Measurements from ENCODE around the gene CDC42EP2. TPM values are rescaled to one million over a fixed set of nuclear protein-coding genes. Genes with fewer than 3 reads are reported as not detected.

Gene CDC42EP2
- total and polyA plus RNA-seq, 2 of the 13 experiments (the other 11 are each of a cell fraction or from before 2014, with no cell fraction given): 2.3 to 7.1 TPM

- TF ChIP-seq TERF1 (CRISPR knock-in tag; IDR thresholded peaks at IDR 0.05) (no peak), SIX4 (CRISPR knock-in tag; IDR thresholded peaks at IDR 0.05) (0 out of 2 replicates have a peak, but pooled peaks have one; percentile 9), IRF2 (CRISPR knock-in tag; IDR thresholded peaks at IDR 0.05) (peak; percentile 51), ZNF567 (CRISPR knock-in tag; IDR thresholded peaks at IDR 0.05; ENCODE audit: borderline replicate concordance) (no peak), ZNF235 (CRISPR knock-in tag; IDR thresholded peaks at IDR 0.05; ENCODE audit: borderline replicate concordance) (no peak), TARDBP (CRISPR knock-in tag; IDR thresholded peaks at IDR 0.05) (peak; percentile 33; the same call in 1 of the 2 replicates), ZGPAT (CRISPR knock-in tag; IDR thresholded peaks at IDR 0.05) (peak; percentile 51), TEAD3 (CRISPR knock-in tag; optimal IDR thresholded peaks at IDR 0.05; ENCODE audit: borderline replicate concordance) (peak; percentile 22), PATZ1 (CRISPR knock-in tag; IDR thresholded peaks at IDR 0.05) (0 out of 2 replicates have a peak, but pooled peaks have one; percentile 24), IKZF5 (CRISPR knock-in tag; IDR thresholded peaks at IDR 0.05) (peak; percentile 55; the same call in 1 of the 2 replicates), MXD4 (CRISPR knock-in tag; IDR thresholded peaks at IDR 0.05) (0 out of 2 replicates have a peak, but pooled peaks have one; percentile 27), ATF1 (CRISPR knock-in tag; IDR thresholded peaks at IDR 0.05) (0 out of 2 replicates have a peak, but pooled peaks have one; percentile 57), ZBTB49 (CRISPR knock-in tag; IDR thresholded peaks at IDR 0.05; ENCODE audit: borderline replicate concordance) (no peak), ARNTL (CRISPR knock-in tag; IDR thresholded peaks at IDR 0.05) (peak; percentile 34; the same call in 1 of the 2 replicates), ZNF710 (CRISPR knock-in tag; IDR thresholded peaks at IDR 0.05; ENCODE audit: borderline replicate concordance) (no peak), NCOA2 (CRISPR knock-in tag; IDR thresholded peaks at IDR 0.05) (peak; percentile 59), YEATS2 (CRISPR knock-in tag; IDR thresholded peaks at IDR 0.05; ENCODE audit: borderline replicate concordance) (peak; percentile 47; the same call in 1 of the 2 replicates)
Measured at GRCh38 chr11:65274735-65275682, 39.7 kb upstream of the CDC42EP2 start (continued).
